AG09319 (cell line): ENCODE measurements around the gene TBL1XR1.

Experiments used
- DNase-seq: peaks from one replicate; pipeline ENCODE4 v3.0.0-alpha.2; 2010; ENCODE audit warnings: low read depth; ENCODE audit errors: extremely low read depth
- CTCF ChIP-seq: IDR thresholded peaks from 2 replicates; pipeline ENCODE4 v1.5.1; 2011; ENCODE audit warnings: low read depth, mild to moderate bottlenecking, inconsistent platforms, low read length, moderate library complexity

TBL1XR1 gene

GRCh38 chr3:177109688-177110330, 87.5 kb downstream of the TBL1XR1 start:
- TF ChIP-seq CTCF, result no peak
- no peak for DNase-seq

GRCh38 chr3:177108648-177109047, 88.6 kb downstream of the TBL1XR1 start:
- DNase-seq, result no peak
- TF ChIP-seq CTCF, result no peak

- TF ChIP-seq CTCF, result no peak
- DNase-seq, result no peak
These were observed 89.6 kb downstream of the TBL1XR1 start for GRCh38 chr3:177107461-177108239.

GRCh38 chr3:177106594-177106993, 90.7 kb downstream of the TBL1XR1 start:
- DNase-seq, result no peak

GRCh38 chr3:177106184-177106583, 91.1 kb downstream of the TBL1XR1 start:
- no peak for DNase-seq
- TF ChIP-seq CTCF, result no peak

More at GRCh38 chr3:177106594-177106993, 90.7 kb downstream of the TBL1XR1 start:
- no peak for TF ChIP-seq CTCF

DNA sequence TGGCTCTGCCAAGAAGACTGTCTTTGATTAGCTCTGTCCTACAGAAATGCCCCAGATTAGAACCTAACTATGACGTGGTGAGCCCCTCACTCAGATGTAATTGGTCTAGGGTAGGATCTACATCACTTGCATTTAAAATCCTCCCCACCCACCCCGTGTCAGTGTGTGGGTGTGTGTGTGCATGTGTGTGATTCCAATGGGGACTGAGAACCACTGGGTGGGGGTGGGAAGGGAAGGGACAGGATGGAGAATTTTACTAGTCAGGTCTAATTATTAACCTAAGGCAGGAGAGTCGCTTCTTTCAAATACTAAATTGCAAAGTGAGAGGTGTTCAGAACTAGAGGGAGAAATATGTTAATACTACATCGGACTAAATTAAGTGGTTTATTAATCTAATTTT, 91.7 kb downstream of the TBL1XR1 start:
- no peak for DNase-seq
- no peak for TF ChIP-seq CTCF

DNA sequence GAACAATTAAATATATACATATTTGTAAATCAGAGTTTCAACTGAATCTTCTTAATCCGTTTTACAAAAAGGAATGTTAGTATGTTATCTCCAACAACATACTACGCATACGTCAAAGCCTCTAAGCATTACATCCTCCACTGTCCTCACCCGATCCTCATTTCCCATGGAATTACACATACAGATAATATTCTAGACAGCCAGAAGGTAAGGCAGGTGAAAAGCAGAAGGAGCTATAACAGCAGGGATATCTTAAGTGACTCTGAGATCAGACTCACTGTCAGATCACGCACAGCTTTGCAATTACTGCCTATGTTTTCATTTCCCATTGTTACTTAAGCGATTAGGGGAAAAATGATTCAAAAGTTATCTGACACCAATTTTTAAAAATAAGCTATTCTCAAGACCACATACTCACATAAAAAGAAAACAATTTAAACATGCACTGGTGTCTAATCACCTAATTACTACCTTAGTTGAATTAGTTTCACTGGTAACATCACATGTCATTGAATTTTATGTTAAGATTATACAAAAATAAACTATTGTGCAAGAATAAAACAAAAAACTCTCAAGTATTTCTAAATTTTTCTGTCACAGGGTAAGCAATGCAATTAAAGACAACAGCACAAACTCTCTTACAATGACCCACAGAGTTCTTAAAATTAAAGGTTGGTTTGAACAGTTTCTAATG, 92.8 kb downstream of the TBL1XR1 start:
- TF ChIP-seq CTCF, result no peak
- DNase-seq, result no peak
